Neural cell (in vitro differentiated cells): ENCODE measurements around the gene UGT1A3. TPM values are rescaled to one million over a fixed set of nuclear protein-coding genes. Genes with fewer than 3 reads are reported as not detected.

Experiments used
- H2AFZ ChIP-seq: fragments of 200-600, 300-800 bp; sonication (generic), shearing (Covaris generic); 2 replicates; pipeline ENCODE4 v1.6.0; 2014; ENCODE audit warnings: low read depth, mild to moderate bottlenecking, antibody characterized with exemption, low read length, moderate library complexity
- H3F3A ChIP-seq: fragments of 200-600 bp; shearing (Covaris generic); 2 replicates; pipeline ENCODE4 v1.6.1; 2016; ENCODE audit warnings: mild to moderate bottlenecking, moderate library complexity, mixed read lengths, antibody characterized with exemption, low read length; ENCODE audit not compliant: insufficient read depth, poor library complexity, severe bottlenecking
- H3K27ac ChIP-seq: fragments of 200-600, 300-800 bp; sonication (generic), shearing (Covaris generic); 2 replicates; pipeline ENCODE4 v1.5.1; 2014; ENCODE audit warnings: mild to moderate bottlenecking, low read length, moderate library complexity
- H3K27me3 ChIP-seq: fragments of 300-800, 200-600 bp; sonication (generic), shearing (Covaris generic); 2 replicates; pipeline ENCODE4 v1.6.0; 2014; ENCODE audit warnings: mild to moderate bottlenecking, low read depth, low read length, moderate library complexity; ENCODE audit not compliant: insufficient read depth
- H3K36me3 ChIP-seq: fragments of 300-800, 200-600 bp; sonication (generic), shearing (Covaris generic); 2 replicates; pipeline ENCODE4 v1.5.1; 2014; ENCODE audit warnings: mild to moderate bottlenecking, antibody characterized with exemption, low read length, moderate library complexity; ENCODE audit not compliant: insufficient read depth
- H3K4me2 ChIP-seq: fragments of 300-800, 200-600 bp; sonication (generic), shearing (Covaris generic); 2 replicates; pipeline ENCODE4 v1.6.0; 2014; ENCODE audit warnings: mild to moderate bottlenecking, low read length
- H3K4me3 ChIP-seq: fragments of 300-800, 200-600 bp; sonication (generic), shearing (Covaris generic); 2 replicates; pipeline ENCODE4 v1.5.1; 2014; ENCODE audit warnings: mild to moderate bottlenecking, low read length, moderate library complexity
- H3K79me2 ChIP-seq: fragments of 200-600 bp; shearing (Covaris generic); replicated peaks from 2 replicates; pipeline ENCODE4 v1.6.0; 2014; ENCODE audit warnings: mild to moderate bottlenecking, low read length, moderate library complexity; ENCODE audit not compliant: insufficient read depth
- H3K9ac ChIP-seq: fragments of 300-800, 200-600 bp; sonication (generic), shearing (Covaris generic); 2 replicates; pipeline ENCODE4 v1.6.1; 2016; ENCODE audit warnings: mild to moderate bottlenecking, low read length, mixed read lengths
- H3K9me2 ChIP-seq: fragments of 200-600 bp; shearing (Covaris generic); 2 replicates; pipeline ENCODE4 v1.6.1; 2016; ENCODE audit warnings: mild to moderate bottlenecking, low read length, mixed read lengths; ENCODE audit not compliant: insufficient read depth
- H3K9me3 ChIP-seq: fragments of 200-600, 300-800 bp; sonication (generic), shearing (Covaris generic); 2 replicates; pipeline ENCODE4 v1.6.1; 2016; ENCODE audit warnings: mild to moderate bottlenecking, mixed run types, low read length, moderate library complexity, mixed read lengths
- H4K20me1 ChIP-seq: fragments of 200-600 bp; shearing (Covaris generic); 2 replicates; pipeline ENCODE4 v1.6.1; 2016; ENCODE audit warnings: mild to moderate bottlenecking, mixed run types; ENCODE audit not compliant: insufficient read depth
- CTCF ChIP-seq: fragments of 450-650 bp; IDR thresholded peaks from 2 replicates; pipeline ENCODE4 v1.5.1; 2014; ENCODE audit warnings: antibody characterized with exemption, mild to moderate bottlenecking, moderate library complexity; ENCODE audit not compliant: poor library complexity, severe bottlenecking
- EP300 ChIP-seq: fragments of 450-650 bp; conservative IDR thresholded peaks from 2 replicates; pipeline ENCODE4 v1.6.1; 2014; ENCODE audit warnings: antibody characterized with exemption, mild to moderate bottlenecking, moderate library complexity; ENCODE audit not compliant: poor library complexity, severe bottlenecking
- EZH2 ChIP-seq: fragments of 200-600, 300-800 bp; shearing (Covaris generic), sonication (generic); IDR thresholded peaks from 2 replicates; pipeline ENCODE4 v1.6.1; 2014; ENCODE audit warnings: antibody characterized with exemption, low read length, borderline replicate concordance, mild to moderate bottlenecking; ENCODE audit not compliant: insufficient read depth, poor library complexity, severe bottlenecking
- MXI1 ChIP-seq: fragments of 450-650 bp; conservative IDR thresholded peaks from 2 replicates; pipeline ENCODE4 v1.6.1; 2014; ENCODE audit warnings: antibody characterized with exemption, mild to moderate bottlenecking; ENCODE audit not compliant: poor library complexity, severe bottlenecking
- POLR2AphosphoS5 ChIP-seq: IDR thresholded peaks from 2 replicates; pipeline ENCODE4 v1.6.1; 2012
- RAD21 ChIP-seq: fragments of 450-650 bp; conservative IDR thresholded peaks from 2 replicates; pipeline ENCODE4 v1.6.1; 2014; ENCODE audit warnings: antibody characterized with exemption, mild to moderate bottlenecking, moderate library complexity
- SMC3 ChIP-seq: fragments of 450-650 bp; conservative IDR thresholded peaks from 2 replicates; pipeline ENCODE4 v1.6.1; 2014; ENCODE audit warnings: antibody characterized with exemption, mild to moderate bottlenecking, moderate library complexity; ENCODE audit not compliant: poor library complexity
- TAF1 ChIP-seq: IDR thresholded peaks from 2 replicates; pipeline ENCODE4 v1.6.1; 2012; ENCODE audit warnings: low read depth
- polyA plus RNA-seq: library from polyadenylated mRNA; depleted of rRNA; stranded (reverse); fragments of >200 nt; gene quantifications from 2 replicates; pipeline ENCODE4 v1.2.3, GENCODE V29; 2014
- TF ChIP-seq, protein P1 (sequence below): IDR thresholded peaks from 2 replicates; pipeline ENCODE4 v1.6.1; 2012; ENCODE audit warnings: borderline replicate concordance

The UGT1A3 gene
- polyA plus RNA-seq, 1 donor from 2014 or later, result not detected

DNA sequence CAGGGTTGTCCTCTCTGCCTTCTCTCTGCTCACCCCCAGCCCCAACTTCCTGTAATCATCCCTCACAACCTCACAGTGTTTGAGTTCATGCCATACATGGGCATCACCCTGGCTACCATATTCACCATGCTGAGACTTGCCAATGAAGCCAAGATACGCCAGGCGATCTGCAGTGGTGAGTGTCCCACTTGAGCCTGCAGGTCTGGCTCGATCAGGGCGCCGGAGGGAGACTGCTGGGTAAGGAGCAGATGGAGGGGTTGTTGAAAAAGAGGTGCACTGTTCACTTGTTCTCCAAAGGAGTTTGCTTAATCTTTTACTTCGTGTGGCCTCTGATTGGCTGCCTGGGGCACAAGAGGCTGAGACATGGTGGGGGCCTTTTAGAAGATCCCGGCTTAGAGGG lies 63.9 kb downstream of the UGT1A3 start:
- no peaks in the 10 kb centered on the region for H3K36me3 ChIP-seq
- H3K4me2 ChIP-seq, result no peak overlapping the region
- H2AFZ ChIP-seq, result no peak overlapping the region
- no peak overlapping the region for H3K4me3 ChIP-seq
- no peaks in the 10 kb centered on the region for H3K79me2 ChIP-seq
- no peaks in the 10 kb centered on the region for H3K9me2 ChIP-seq
- no peak overlapping the region for H3K9ac ChIP-seq
- no peaks in the 10 kb centered on the region for H3K9me3 ChIP-seq
- H3K27ac ChIP-seq, result no peak overlapping the region
- no peaks in the 10 kb centered on the region for H3F3A ChIP-seq
- H4K20me1 ChIP-seq, result no peaks in the 10 kb centered on the region
- no peaks in the 10 kb centered on the region for H3K27me3 ChIP-seq
- TF ChIP-seq CTCF, result no peak
- no peak for TF ChIP-seq EP300
- TF ChIP-seq TAF1, result no peak
- TF ChIP-seq EZH2, result no peak
- TF ChIP-seq POLR2AphosphoS5, result no peak
- no peak for TF ChIP-seq SMC3
- TF ChIP-seq, protein P1, sequence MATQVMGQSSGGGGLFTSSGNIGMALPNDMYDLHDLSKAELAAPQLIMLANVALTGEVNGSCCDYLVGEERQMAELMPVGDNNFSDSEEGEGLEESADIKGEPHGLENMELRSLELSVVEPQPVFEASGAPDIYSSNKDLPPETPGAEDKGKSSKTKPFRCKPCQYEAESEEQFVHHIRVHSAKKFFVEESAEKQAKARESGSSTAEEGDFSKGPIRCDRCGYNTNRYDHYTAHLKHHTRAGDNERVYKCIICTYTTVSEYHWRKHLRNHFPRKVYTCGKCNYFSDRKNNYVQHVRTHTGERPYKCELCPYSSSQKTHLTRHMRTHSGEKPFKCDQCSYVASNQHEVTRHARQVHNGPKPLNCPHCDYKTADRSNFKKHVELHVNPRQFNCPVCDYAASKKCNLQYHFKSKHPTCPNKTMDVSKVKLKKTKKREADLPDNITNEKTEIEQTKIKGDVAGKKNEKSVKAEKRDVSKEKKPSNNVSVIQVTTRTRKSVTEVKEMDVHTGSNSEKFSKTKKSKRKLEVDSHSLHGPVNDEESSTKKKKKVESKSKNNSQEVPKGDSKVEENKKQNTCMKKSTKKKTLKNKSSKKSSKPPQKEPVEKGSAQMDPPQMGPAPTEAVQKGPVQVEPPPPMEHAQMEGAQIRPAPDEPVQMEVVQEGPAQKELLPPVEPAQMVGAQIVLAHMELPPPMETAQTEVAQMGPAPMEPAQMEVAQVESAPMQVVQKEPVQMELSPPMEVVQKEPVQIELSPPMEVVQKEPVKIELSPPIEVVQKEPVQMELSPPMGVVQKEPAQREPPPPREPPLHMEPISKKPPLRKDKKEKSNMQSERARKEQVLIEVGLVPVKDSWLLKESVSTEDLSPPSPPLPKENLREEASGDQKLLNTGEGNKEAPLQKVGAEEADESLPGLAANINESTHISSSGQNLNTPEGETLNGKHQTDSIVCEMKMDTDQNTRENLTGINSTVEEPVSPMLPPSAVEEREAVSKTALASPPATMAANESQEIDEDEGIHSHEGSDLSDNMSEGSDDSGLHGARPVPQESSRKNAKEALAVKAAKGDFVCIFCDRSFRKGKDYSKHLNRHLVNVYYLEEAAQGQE, result no peak
- TF ChIP-seq RAD21, result no peak
- no peak for TF ChIP-seq MXI1

- Histone ChIP-seq H3F3A (no peaks in the 10 kb centered on the region), H4K20me1 (no peaks in the 10 kb centered on the region), H3K9me2 (no peaks in the 10 kb centered on the region), H3K4me2 (no peak overlapping the region), H3K4me3 (no peak overlapping the region), H3K27me3 (no peaks in the 10 kb centered on the region), H3K27ac (no peak overlapping the region), H3K9me3 (no peaks in the 10 kb centered on the region), H3K9ac (no peak overlapping the region), H3K79me2 (no peaks in the 10 kb centered on the region), H2AFZ (no peak overlapping the region), H3K36me3 (no peaks in the 10 kb centered on the region)
- TF ChIP-seq POLR2AphosphoS5 (no peak), SMC3 (no peak), RAD21 (no peak), MXI1 (no peak), CTCF (no peak), TAF1 (no peak)
- TF ChIP-seq, protein P1, result no peak
These were observed 64.8 kb downstream of the UGT1A3 start for GRCh38 chr2:233793465-233794127.
